Measurements from ENCODE around the gene PTGFR. TPM values are rescaled to one million over a fixed set of nuclear protein-coding genes. Genes with fewer than 3 reads are reported as not detected.

Gene PTGFR
- total RNA-seq, 2 donors from 2014 or later: not detected

DNA sequence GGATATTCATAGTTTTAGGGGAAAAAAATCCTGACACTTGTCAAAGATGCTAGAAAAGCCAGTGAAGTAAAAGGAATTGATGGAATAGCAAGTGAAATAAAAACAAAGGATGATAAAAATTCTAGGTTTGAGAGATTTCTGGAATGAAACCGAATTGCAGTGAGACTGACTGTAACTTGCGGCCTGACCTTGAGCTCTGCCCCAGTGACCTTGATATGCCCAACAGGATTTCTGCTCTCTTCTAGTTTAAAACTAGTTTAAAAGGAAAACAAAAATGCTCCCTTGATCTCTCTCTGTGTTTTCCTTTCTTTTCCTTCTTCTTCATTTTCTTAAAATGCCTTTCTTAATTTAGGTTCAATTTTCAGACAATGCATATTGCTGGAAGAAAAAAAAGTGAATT, 74.6 kb downstream of the PTGFR start:
- no peak for ATAC-seq (replicated peaks in 1 of 2)
- DNase-seq: no peak
- H3K4me1 Mint-ChIP-seq (ENCODE audit: low read depth): no peaks in the 10 kb centered on the region
- no peak overlapping the region for H3K27ac Mint-ChIP-seq
- H3K36me3 Mint-ChIP-seq (ENCODE audit: insufficient read depth in 2 of 2): no peaks in the 10 kb centered on the region
- no peaks in the 10 kb centered on the region for H3K9me3 Mint-ChIP-seq
- H3K4me3 Mint-ChIP-seq: no peak overlapping the region
- H3K27me3 Mint-ChIP-seq (ENCODE audit: low read depth): no peaks in the 10 kb centered on the region

DNA sequence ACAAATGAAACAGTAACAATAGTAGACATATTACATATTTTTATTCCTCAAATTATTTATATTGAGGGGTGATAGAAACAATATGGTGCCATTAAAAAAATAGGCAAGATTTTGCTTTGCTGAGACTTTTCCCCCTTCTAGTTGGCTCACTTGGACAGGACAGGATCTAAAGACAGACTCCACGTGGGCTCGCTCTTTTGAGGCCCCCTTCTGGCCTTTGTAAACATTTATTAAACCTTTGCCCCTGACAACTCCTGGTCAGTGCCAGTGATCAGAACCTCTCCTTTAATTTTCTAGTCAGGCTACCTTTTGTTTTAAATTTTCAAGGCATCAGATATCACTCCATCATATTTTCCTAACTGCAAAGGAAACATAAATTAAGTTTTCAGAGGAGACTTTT, 79.8 kb downstream of the PTGFR start:
- no peak for DNase-seq
- Mint-ChIP-seq H3K27ac (no peak overlapping the region), H3K36me3 (ENCODE audit: insufficient read depth in 2 of 2) (no peaks in the 10 kb centered on the region), H3K27me3 (ENCODE audit: low read depth) (no peaks in the 10 kb centered on the region), H3K4me3 (no peak overlapping the region), H3K9me3 (no peaks in the 10 kb centered on the region), H3K4me1 (ENCODE audit: low read depth) (no peaks in the 10 kb centered on the region)
- ATAC-seq (replicated peaks in 1 of 2): no peak

DNA sequence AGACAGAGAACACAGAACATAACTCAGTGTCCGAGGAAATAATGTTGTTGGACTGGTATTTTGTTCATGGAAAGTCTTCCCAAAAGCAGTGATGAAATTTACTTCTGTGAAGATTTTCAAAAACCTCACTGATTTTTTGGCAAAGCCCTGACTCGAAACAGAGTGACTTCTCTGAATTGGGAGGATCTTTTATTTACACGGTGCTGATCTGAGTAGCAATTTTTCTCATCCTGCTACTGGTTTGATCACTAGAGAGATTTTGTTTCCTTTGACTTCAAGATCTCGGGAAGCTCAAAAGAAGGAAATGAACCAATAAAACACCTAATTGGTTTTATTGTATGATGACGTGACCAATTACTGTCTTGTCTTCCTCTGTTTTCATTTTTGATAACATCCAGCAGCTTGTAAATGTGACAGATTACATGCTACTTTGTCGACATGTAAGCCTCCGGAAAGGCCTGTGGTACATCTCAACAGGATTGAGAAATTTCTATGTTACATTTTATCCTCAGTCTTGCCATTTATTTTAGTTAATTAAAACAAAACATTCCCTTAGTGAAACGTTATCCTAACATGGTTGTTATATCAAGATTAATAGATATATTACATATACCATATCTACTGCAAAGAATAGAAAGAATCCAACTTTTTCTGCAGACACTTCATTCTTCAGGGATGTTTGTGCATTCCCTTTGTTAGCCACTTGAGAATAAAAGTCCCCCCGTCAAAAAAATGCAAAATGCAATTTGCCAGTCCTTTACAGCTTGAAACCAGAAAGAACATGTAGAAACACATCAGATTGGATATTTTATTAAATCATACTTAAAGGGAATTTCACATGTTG, 86.7 kb downstream of the PTGFR start:
- Mint-ChIP-seq H3K9me3 (no peaks in the 10 kb centered on the region), H3K36me3 (ENCODE audit: insufficient read depth in 2 of 2) (no peaks in the 10 kb centered on the region), H3K27ac (no peak overlapping the region), H3K4me3 (no peak overlapping the region), H3K27me3 (ENCODE audit: low read depth) (peaks cover 4% of the 10 kb centered on the region), H3K4me1 (ENCODE audit: low read depth) (no peaks in the 10 kb centered on the region)
- DNase-seq: no peak
- ATAC-seq (replicated peaks in 1 of 2): no peak

DNA sequence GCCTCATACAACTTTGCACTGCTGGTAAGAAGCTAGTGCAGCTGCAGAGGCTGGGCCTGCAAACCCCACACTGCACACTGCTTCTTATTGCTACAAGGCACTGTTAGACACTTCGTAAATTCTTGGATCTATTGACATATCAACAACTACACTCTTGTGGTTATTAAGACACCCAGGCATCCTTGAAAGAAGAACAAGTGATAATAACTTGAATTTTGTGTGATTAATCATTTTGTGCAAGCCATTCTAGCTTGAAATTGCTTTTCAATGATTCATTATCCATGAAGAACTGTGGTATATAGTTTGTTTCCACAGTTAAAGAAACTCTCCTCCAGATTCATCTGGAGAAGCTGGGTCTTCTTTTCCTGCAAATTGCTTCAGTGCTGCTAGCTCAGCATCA, 95.8 kb downstream of the PTGFR start:
- no peak overlapping the region for H3K4me3 Mint-ChIP-seq
- no peak for DNase-seq
- no peaks in the 10 kb centered on the region for H3K36me3 Mint-ChIP-seq (ENCODE audit: insufficient read depth in 2 of 2)
- H3K27me3 Mint-ChIP-seq (ENCODE audit: low read depth): no peaks in the 10 kb centered on the region
- H3K27ac Mint-ChIP-seq: no peak overlapping the region
- H3K4me1 Mint-ChIP-seq (ENCODE audit: low read depth): no peaks in the 10 kb centered on the region
- ATAC-seq (replicated peaks in 1 of 2): no peak
- H3K9me3 Mint-ChIP-seq: no peaks in the 10 kb centered on the region

DNA sequence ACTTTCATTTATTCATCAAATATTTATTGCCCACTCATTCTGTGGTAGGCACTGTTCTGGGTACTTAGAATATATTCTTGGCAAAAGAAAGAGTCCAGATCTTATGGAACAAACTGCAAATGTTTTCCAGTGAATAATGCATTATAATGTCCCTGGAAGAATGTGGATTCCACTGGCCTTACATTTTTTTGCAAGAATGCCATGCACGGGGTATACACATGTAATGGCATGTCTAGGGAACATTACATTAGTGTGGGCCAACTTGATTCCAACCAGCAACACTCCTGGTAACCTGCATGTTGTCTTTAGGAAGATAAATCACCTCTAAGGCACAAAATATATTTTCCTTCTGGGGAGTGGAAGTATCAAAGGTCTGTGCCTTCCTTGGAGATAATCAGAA, 96.4 kb downstream of the PTGFR start:
- no peaks in the 10 kb centered on the region for H3K36me3 Mint-ChIP-seq (ENCODE audit: insufficient read depth in 2 of 2)
- no peaks in the 10 kb centered on the region for H3K27me3 Mint-ChIP-seq (ENCODE audit: low read depth)
- no peak overlapping the region for H3K4me3 Mint-ChIP-seq
- H3K4me1 Mint-ChIP-seq (ENCODE audit: low read depth): no peaks in the 10 kb centered on the region
- DNase-seq (no peak), ATAC-seq (replicated peaks in 1 of 2) (no peak)
- H3K9me3 Mint-ChIP-seq: no peaks in the 10 kb centered on the region
- H3K27ac Mint-ChIP-seq: no peak overlapping the region

Other genes starting within 250 kb of the PTGFR start
- gene IFI44L, start 129.5 kb downstream of the PTGFR start, total RNA-seq: 10 to 100 TPM; 21.4 to 62.5 TPM
- 10 to 100 TPM; 25.9 to 77.5 TPM for gene IFI44, start 158.9 kb downstream of the PTGFR start, total RNA-seq